ENCODE measurements around the gene FAM216A. TPM values are rescaled to one million over a fixed set of nuclear protein-coding genes. Genes with fewer than 3 reads are reported as not detected.

FAM216A gene
- total RNA-seq, 4 donors from 2014 or later, result 0.82 to 3.5 (median 2.2) TPM

- Histone ChIP-seq H3K4me1 (peaks cover 15 to 25% of the 10 kb centered on the region in 2 donors), H3K27me3 (no peaks in the 10 kb centered on the region), H3K27ac (peak overlapping the region; percentile 86 to 90 (median 88)), H3K9me3 (no peaks in the 10 kb centered on the region), H3K36me3 (peaks cover 0 to 22% of the 10 kb centered on the region in 2 donors), H3K4me3 (peak overlapping the region; percentile 63 to 89 (median 73))
- no peak for TF ChIP-seq CTCF (IDR thresholded peaks at IDR 0.05 in 4 of 5, conservative IDR thresholded peaks at IDR 0.05 in 1 of 5)
- TF ChIP-seq POLR2A (IDR thresholded peaks at IDR 0.05), result peak in 1 of 2 donors; percentile 89
- in situ Hi-C loops (cut with MboI; ENCODE audit: low sequenced_read_pairs in 4 of 4), result loop anchor here in 2 of 4 donors (5.0 to 25.0 kb wide), 2 partner anchors 34 to 369 kb away; partner anchors contain the start of genes CCDC63 (in 1 of the 2), RAD9B (in 1 of the 2) and VPS29 (in 1 of the 2)
- intact Hi-C loops (cut with DNase I; ENCODE audit: low total_unique reads), result loop anchor here (1.0 to 5.0 kb wide), 4 partner anchors 18 to 419 kb away; partner anchors contain the start of genes ARPC3, RAD9B, TCTN1 and VPS29
- no peak for ATAC-seq
- DNase-seq, result no peak
Measured at GRCh38 chr12:110467847-110468213, 815 bp upstream of the FAM216A start.

GRCh38 chr12:110475426-110475825, 6.8 kb downstream of the FAM216A start:
- in situ Hi-C loops (cut with MboI; ENCODE audit: low sequenced_read_pairs in 4 of 4), result loop anchor here in 1 of 4 donors (25.0 kb wide), 1 partner anchor 412 kb away; no protein-coding TSS in a partner anchor
- no peak overlapping the region for H3K27ac ChIP-seq
- H3K4me1 ChIP-seq, result no peaks in the 10 kb centered on the region
- H3K4me3 ChIP-seq, result no peak overlapping the region
- TF ChIP-seq POLR2A (IDR thresholded peaks at IDR 0.05) (no peak), CTCF (IDR thresholded peaks at IDR 0.05 in 4 of 5, conservative IDR thresholded peaks at IDR 0.05 in 1 of 5) (no peak)
- no peaks in the 10 kb centered on the region for H3K27me3 ChIP-seq
- intact Hi-C loops (cut with DNase I; ENCODE audit: low total_unique reads), result no loop called here
- no peaks in the 10 kb centered on the region for H3K9me3 ChIP-seq
- H3K36me3 ChIP-seq, result no peaks in the 10 kb centered on the region
- DNase-seq (no peak), ATAC-seq (no peak)

GRCh38 chr12:110498984-110499706, 30.5 kb downstream of the FAM216A start:
- Histone ChIP-seq H3K4me1 (peaks cover 36 to 40% of the 10 kb centered on the region in 2 donors), H3K36me3 (peaks cover 4 to 20% of the 10 kb centered on the region in 2 donors), H3K27me3 (no peaks in the 10 kb centered on the region), H3K4me3 (no peak overlapping the region), H3K9me3 (no peaks in the 10 kb centered on the region), H3K27ac (peak overlapping the region; percentile 8 to 98 (median 96))
- ATAC-seq (no peak), DNase-seq (no peak)
- no peak for TF ChIP-seq POLR2A (IDR thresholded peaks at IDR 0.05)
- TF ChIP-seq CTCF (IDR thresholded peaks at IDR 0.05 in 4 of 5, conservative IDR thresholded peaks at IDR 0.05 in 1 of 5), result no peak
- intact Hi-C loops (cut with DNase I; ENCODE audit: low total_unique reads), result no loop called here
- in situ Hi-C loops (cut with MboI; ENCODE audit: low sequenced_read_pairs in 4 of 4), result loop anchor here in 1 of 4 donors (25.0 kb wide), 1 partner anchor 388 kb away; no protein-coding TSS in a partner anchor

GRCh38 chr12:110501399-110501751, 32.7 kb downstream of the FAM216A start:
- peaks cover 36 to 40% of the 10 kb centered on the region in 2 donors for H3K4me1 ChIP-seq
- DNase-seq (peak; percentile 55 to 67), ATAC-seq (peak; percentile 72 to 77)
- peak overlapping the region; percentile 86 to 99 (median 90) for H3K4me3 ChIP-seq
- H3K27ac ChIP-seq, result peak overlapping the region; percentile 95 to 98 (median 97)
- H3K9me3 ChIP-seq, result no peaks in the 10 kb centered on the region
- H3K27me3 ChIP-seq, result no peaks in the 10 kb centered on the region
- H3K36me3 ChIP-seq, result no peaks in the 10 kb centered on the region
- in situ Hi-C loops (cut with MboI; ENCODE audit: low sequenced_read_pairs in 4 of 4) (loop anchor here in 2 of 4 donors (5.0 to 10.0 kb wide), 2 partner anchors 34 to 47 kb away; partner anchors contain the start of genes ARPC3 (in 1 of the 2), FAM216A (in 1 of the 2) and GPN3 (in 1 of the 2)), intact Hi-C loops (cut with DNase I; ENCODE audit: low total_unique reads) (loop anchor here (5.0 kb wide), 2 partner anchors 111 to 241 kb away; partner anchors contain the start of genes PPP1CC and TCTN1)
- TF ChIP-seq POLR2A (IDR thresholded peaks at IDR 0.05) (no peak), CTCF (IDR thresholded peaks at IDR 0.05 in 4 of 5, conservative IDR thresholded peaks at IDR 0.05 in 1 of 5) (no peak)

All from gastrocnemius medialis (tissue), 4 donors.